HepG2 (cell line): ENCODE results near the gene CKAP5. TPM values are rescaled to one million over a fixed set of nuclear protein-coding genes. Genes with fewer than 3 reads are reported as not detected.

Experiments used
- AGO1 ChIP-seq: fragments of 200-400 bp; formaldehyde crosslinking; IDR thresholded peaks from 2 replicates; pipeline ENCODE4 v1.6.1; 2017; ENCODE audit warnings: mild to moderate bottlenecking, low read depth, low read length, moderate library complexity; ENCODE audit not compliant: poor library complexity, severe bottlenecking
- ATAD3A ChIP-seq: sonication (generic); formaldehyde crosslinking; IDR thresholded peaks from 2 replicates; pipeline ENCODE4 v1.4.0; 2020; ENCODE audit warnings: missing genetic modification reagents
- CAMTA2 ChIP-seq: sonication (generic); formaldehyde crosslinking; IDR thresholded peaks from 2 replicates; pipeline ENCODE4 v1.4.0; 2020; ENCODE audit warnings: mild to moderate bottlenecking, missing genetic modification reagents, borderline replicate concordance
- CREB1 ChIP-seq, 2 experiments: fragments of 450-650 bp in 1 of 2; IDR thresholded peaks; 2 replicates each; pipeline ENCODE4 v1.6.1; 2016 to 2017; ENCODE audit warnings: control low read depth in 1 of 2, mild to moderate bottlenecking in 1 of 2, missing compliant biosample characterization in 1 of 2, missing genetic modification characterization in 1 of 2
- FOSL2 ChIP-seq: sonication (generic); formaldehyde crosslinking; IDR thresholded peaks from 2 replicates; pipeline ENCODE4 v1.4.0; 2020; ENCODE audit warnings: missing genetic modification reagents
- HIC2 ChIP-seq: sonication (generic); formaldehyde crosslinking; IDR thresholded peaks from 2 replicates; pipeline ENCODE4 v1.9.0; 2022; ENCODE audit warnings: low read depth, missing genetic modification reagents
- KAT7 ChIP-seq: IDR thresholded peaks from 2 replicates; pipeline ENCODE4 v1.6.1; 2018; ENCODE audit warnings: borderline replicate concordance, missing compliant biosample characterization
- MLX ChIP-seq: IDR thresholded peaks from 2 replicates; pipeline ENCODE4 v1.6.1; 2016
- MTA1 ChIP-seq: sonication (generic); formaldehyde crosslinking; IDR thresholded peaks from 2 replicates; pipeline ENCODE4 v1.4.0; 2020; ENCODE audit warnings: missing genetic modification reagents, mild to moderate bottlenecking, borderline replicate concordance
- NR2F2 ChIP-seq: IDR thresholded peaks from 2 replicates; pipeline ENCODE4 v1.6.1; 2012; ENCODE audit warnings: low read depth, inconsistent platforms, borderline replicate concordance
- PHF20 ChIP-seq: sonication (generic); formaldehyde crosslinking; IDR thresholded peaks from 2 replicates; pipeline ENCODE4 v1.5.0; 2020; ENCODE audit warnings: mild to moderate bottlenecking, missing genetic modification reagents
- POLR2A ChIP-seq, 2 experiments: IDR thresholded peaks; 2 replicates each; pipeline ENCODE4 v1.6.1; 2011; ENCODE audit warnings: low read depth in 2 of 2, low read length in 2 of 2, mild to moderate bottlenecking in 1 of 2, moderate library complexity in 1 of 2; ENCODE audit not compliant: insufficient read depth in 1 of 2
- POLR2AphosphoS5 ChIP-seq: IDR thresholded peaks from 2 replicates; pipeline ENCODE4 v1.6.1; 2012; ENCODE audit warnings: low read depth, low read length
- RARA ChIP-seq: IDR thresholded peaks from 2 replicates; pipeline ENCODE4 v1.6.1; 2016; ENCODE audit warnings: missing genetic modification reagents, missing compliant biosample characterization
- REPIN1 ChIP-seq: sonication (generic); formaldehyde crosslinking; IDR thresholded peaks from 2 replicates; pipeline ENCODE4 v1.8.0; 2022; ENCODE audit warnings: missing genetic modification reagents, low read depth, mild to moderate bottlenecking, borderline replicate concordance
- SIN3A ChIP-seq: IDR thresholded peaks from 2 replicates; pipeline ENCODE4 v1.6.1; 2011; ENCODE audit warnings: low read depth, mild to moderate bottlenecking, control low read depth, low read length, borderline replicate concordance
- TRAFD1 ChIP-seq: sonication (generic); formaldehyde crosslinking; IDR thresholded peaks from 2 replicates; pipeline ENCODE4 v1.5.1; 2020; ENCODE audit warnings: missing genetic modification reagents, mild to moderate bottlenecking, borderline replicate concordance
- TRIM24 ChIP-seq: sonication (generic); formaldehyde crosslinking; IDR thresholded peaks from 2 replicates; pipeline ENCODE4 v1.8.0; 2022; ENCODE audit warnings: mild to moderate bottlenecking, missing genetic modification reagents
- ZC3H13 ChIP-seq: sonication (generic); formaldehyde crosslinking; IDR thresholded peaks from 2 replicates; pipeline ENCODE4 v1.8.1; 2023; ENCODE audit warnings: mild to moderate bottlenecking, missing genetic modification reagents, moderate library complexity
- ZMAT3 ChIP-seq: sonication (generic); formaldehyde crosslinking; conservative IDR thresholded peaks from 2 replicates; pipeline ENCODE4 v1.7.0; 2021; ENCODE audit warnings: missing genetic modification reagents
- ZNF282 ChIP-seq: fragments of 450-650 bp; IDR thresholded peaks from 2 replicates; pipeline ENCODE4 v1.6.1; 2018; ENCODE audit not compliant: partially characterized antibody
- ZNF720 ChIP-seq: sonication (generic); formaldehyde crosslinking; IDR thresholded peaks from 2 replicates; pipeline ENCODE4 v1.4.0; 2020; ENCODE audit warnings: missing genetic modification reagents
- ZNF747 ChIP-seq: sonication (generic); formaldehyde crosslinking; IDR thresholded peaks from 2 replicates; pipeline ENCODE4 v1.8.1; 2023; ENCODE audit warnings: missing genetic modification reagents, mild to moderate bottlenecking, borderline replicate concordance
- ZNF761 ChIP-seq: sonication (generic); formaldehyde crosslinking; conservative IDR thresholded peaks from 2 replicates; pipeline ENCODE4 v1.4.0; 2020; ENCODE audit warnings: mild to moderate bottlenecking, missing genetic modification reagents
- ZNF782 ChIP-seq: sonication (generic); formaldehyde crosslinking; IDR thresholded peaks from 2 replicates; pipeline ENCODE4 v1.4.0; 2020; ENCODE audit warnings: missing genetic modification reagents, mild to moderate bottlenecking, borderline replicate concordance
- ZNF788 ChIP-seq: sonication (generic); formaldehyde crosslinking; IDR thresholded peaks from 2 replicates; pipeline ENCODE4 v1.5.0; 2020; ENCODE audit warnings: mild to moderate bottlenecking, missing genetic modification reagents, borderline replicate concordance
- ZSCAN20 ChIP-seq: sonication (generic); formaldehyde crosslinking; IDR thresholded peaks from 2 replicates; pipeline ENCODE4 v1.4.0; 2020; ENCODE audit warnings: missing genetic modification reagents, mild to moderate bottlenecking, borderline replicate concordance
- polyA plus RNA-seq, 8 experiments: library from polyadenylated mRNA; depleted of rRNA in 3 of 8; stranded (reverse) in 7 of 8; unstranded in 1 of 8; fragments of >200 nt; fragmentation: Illumina TruSeq in 4 of 8; extraction: Trizol in 4 of 8; gene quantifications; 2 replicates each; pipeline versions ENCODE4 v1.2.1 to v1.2.3, GENCODE V29; 2011 to 2016; ENCODE audit warnings: low read depth in 4 of 8, missing spikeins in 1 of 8, mixed read lengths in 1 of 8; ENCODE audit not compliant: insufficient read depth in 1 of 8
- total RNA-seq, 5 experiments: library from RNA; depleted of rRNA; stranded (reverse); fragments of >200 nt; fragmentation: Illumina TruSeq; extraction: Trizol; gene quantifications; 2 replicates each; pipeline ENCODE4 v1.2.3, GENCODE V29; 2016; ENCODE audit warnings: low read depth in 1 of 5

The CKAP5 gene
- total and polyA plus RNA-seq, 2 of the 13 experiments (the other 11 are each of a cell fraction or from before 2014, with no cell fraction given), result 79.2 to 103 TPM

GRCh38 chr11:46745995-46746394 is 100.1 kb downstream of the CKAP5 start (continued):
- TF ChIP-seq ZNF788, result no peak
- no peak for TF ChIP-seq TRIM24 (CRISPR knock-in tag)
- no peak for TF ChIP-seq ZMAT3 (CRISPR knock-in tag)
- TF ChIP-seq SIN3A, result 0 out of 2 replicates have a peak, but pooled peaks have one; percentile 1
- no peak for TF ChIP-seq ZNF747 (CRISPR knock-in tag)
- TF ChIP-seq POLR2A (IDR thresholded peaks at IDR 0.05; ENCODE audit: insufficient read depth in 1 of 2, low read depth in 2 of 2, low read length in 2 of 2), result peak in 1 of 2 experiments; percentile 63; a peak in 2 of 4 replicates
- TF ChIP-seq NR2F2, result no peak
- TF ChIP-seq FOSL2 (CRISPR knock-in tag), result no peak
- TF ChIP-seq RARA (CRISPR knock-in tag), result no peak
- no peak for TF ChIP-seq CAMTA2 (CRISPR knock-in tag)
- TF ChIP-seq AGO1, result peak; percentile 71
- TF ChIP-seq HIC2, result no peak
- no peak for TF ChIP-seq ZNF720 (CRISPR knock-in tag)
- no peak for TF ChIP-seq MLX (CRISPR knock-in tag)
- peak; percentile 54 for TF ChIP-seq POLR2AphosphoS5
- no peak for TF ChIP-seq ZSCAN20 (CRISPR knock-in tag)
- TF ChIP-seq MTA1 (CRISPR knock-in tag), result no peak
- TF ChIP-seq ATAD3A (CRISPR knock-in tag), result no peak
- TF ChIP-seq REPIN1 (CRISPR knock-in tag), result no peak
- TF ChIP-seq ZNF782 (CRISPR knock-in tag), result no peak
- TF ChIP-seq CREB1 (IDR thresholded peaks at IDR 0.05), result no peak
- 0 out of 2 replicates have a peak, but pooled peaks have one; percentile 12 for TF ChIP-seq CREB1 (CRISPR knock-in tag; IDR thresholded peaks at IDR 0.05)
- no peak for TF ChIP-seq TRAFD1 (CRISPR knock-in tag)
- no peak for TF ChIP-seq PHF20 (CRISPR knock-in tag)
- no peak for TF ChIP-seq ZNF761 (CRISPR knock-in tag)
- TF ChIP-seq ZNF282, result no peak
- TF ChIP-seq KAT7, result no peak
- TF ChIP-seq ZC3H13, result 0 out of 2 replicates have a peak, but pooled peaks have one; percentile 2
